22Rv1 (cell line): ENCODE results near the gene OR8A1.

Source experiments
- CTCF ChIP-seq: fragments of 450-650 bp; IDR thresholded peaks from 2 replicates; pipeline ENCODE4 v1.5.1; 2017; ENCODE audit warnings: mild to moderate bottlenecking
- ZFX ChIP-seq: fragments of 450-650 bp; IDR thresholded peaks from 2 replicates; pipeline ENCODE4 v1.6.1; 2017; ENCODE audit warnings: antibody characterized with exemption, borderline replicate concordance

DNA sequence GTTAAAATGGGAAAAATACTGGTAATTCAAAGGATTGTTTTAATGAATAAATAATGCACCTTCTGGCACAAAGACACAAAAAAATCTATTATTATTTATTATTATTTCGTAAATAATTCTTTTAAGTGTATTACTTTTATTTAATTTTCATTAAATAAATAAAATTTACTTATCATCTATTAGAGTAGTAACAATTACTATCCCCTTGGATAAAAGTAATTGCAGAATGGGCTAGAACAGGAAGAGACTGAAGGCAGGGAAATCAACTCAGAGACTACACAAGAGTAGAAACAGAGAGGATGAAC is 49.3 kb upstream of the OR8A1 start:
- TF ChIP-seq CTCF (no peak), ZFX (no peak)
